Natural killer cell (primary cell): ENCODE data around the gene PHETA1. TPM values are rescaled to one million over a fixed set of nuclear protein-coding genes. Genes with fewer than 3 reads are reported as not detected.

Source experiments
- ATAC-seq, 3 donors: fragments of 150-1000 bp in 2 of 3; fragments of 200-7000 bp in 1 of 3; cut with Tn5 transposase; 1 replicate in 1 of 3; 2 replicates in 2 of 3; pipeline ENCODE4 v1.10.0; 2021; ENCODE audit warnings: mild to moderate bottlenecking in 2 of 3, moderate library complexity in 2 of 3
- DNase-seq, 2 donors: peaks; one replicate each; pipeline versions ENCODE4 v3.0.0 to v3.0.0-alpha.2; 2013 to 2021; ENCODE audit warnings: mixed read lengths in 1 of 2
- H3K27ac ChIP-seq: one replicate; pipeline ENCODE4 v1.5.1; 2013; ENCODE audit warnings: mild to moderate bottlenecking, low read length
- H3K27me3 ChIP-seq: one replicate; pipeline ENCODE4 v1.6.1; 2013; ENCODE audit warnings: low read length; ENCODE audit not compliant: control insufficient read depth, insufficient read depth
- H3K36me3 ChIP-seq: one replicate; pipeline ENCODE4 v1.6.1; 2013; ENCODE audit warnings: low read length; ENCODE audit not compliant: control insufficient read depth, insufficient read depth
- H3K4me1 ChIP-seq: one replicate; pipeline ENCODE4 v1.6.1; 2013; ENCODE audit warnings: low read length; ENCODE audit not compliant: control insufficient read depth, insufficient read depth
- H3K4me3 ChIP-seq: one replicate; pipeline ENCODE4 v1.5.1; 2013; ENCODE audit warnings: low read length
- H3K9me3 ChIP-seq: one replicate; pipeline ENCODE4 v1.6.1; 2013; ENCODE audit warnings: low read length; ENCODE audit not compliant: control insufficient read depth, insufficient read depth
- H3K27ac Mint-ChIP-seq, 2 donors: one replicate each; pipeline ENCODE4 v1.8.0; 2022; ENCODE audit warnings: mild to moderate bottlenecking in 2 of 2, mixed read lengths in 2 of 2, moderate library complexity in 1 of 2
- H3K27me3 Mint-ChIP-seq, 2 donors: one replicate each; pipeline ENCODE4 v1.8.0; 2022; ENCODE audit warnings: low read depth in 2 of 2, mixed read lengths in 2 of 2
- H3K36me3 Mint-ChIP-seq: one replicate; pipeline ENCODE4 v1.8.0; 2022; ENCODE audit warnings: mixed read lengths
- H3K4me1 Mint-ChIP-seq, 2 donors: one replicate each; pipeline ENCODE4 v1.8.0; 2022; ENCODE audit warnings: mixed read lengths in 2 of 2
- H3K4me3 Mint-ChIP-seq: one replicate; pipeline ENCODE4 v1.8.0; 2022; ENCODE audit warnings: mild to moderate bottlenecking, moderate library complexity, mixed read lengths
- H3K9me3 Mint-ChIP-seq, 2 donors: one replicate each; pipeline ENCODE4 v1.8.0; 2022; ENCODE audit warnings: mixed read lengths in 2 of 2
- WGBS: methylation state at CpG from one replicate; pipeline ENCODE4 v1.1.7; 2013; ENCODE audit warnings: missing lambda C conversion rate; ENCODE audit not compliant: insufficient coverage; 5-methylcytosine and 5-hydroxymethylcytosine counted together
- intact Hi-C: fragments of 100-400 bp; cut with micrococcal nuclease; formaldehyde crosslinking; loops from one replicate; pipeline ENCODE4 v1.14.2; 2022
- total RNA-seq, 4 donors: library from RNA; stranded (reverse); fragments of 120-200 nt in 1 of 4; gene quantifications; one replicate each; pipeline versions ENCODE4 v1.2.3 to v1.2.4, GENCODE V29; 2013 to 2022
- TF ChIP-seq, protein P1 (sequence below): fragments of 200-600 bp; IDR thresholded peaks from one replicate; pipeline ENCODE4 v1.8.0; 2022; ENCODE audit warnings: antibody characterized with exemption

PHETA1 gene
- total RNA-seq, 3 donors from 2014 or later (not counting 1 experiment from before 2014, with no cell fraction given), result 3.4 to 3.8 (median 3.5) TPM

DNA sequence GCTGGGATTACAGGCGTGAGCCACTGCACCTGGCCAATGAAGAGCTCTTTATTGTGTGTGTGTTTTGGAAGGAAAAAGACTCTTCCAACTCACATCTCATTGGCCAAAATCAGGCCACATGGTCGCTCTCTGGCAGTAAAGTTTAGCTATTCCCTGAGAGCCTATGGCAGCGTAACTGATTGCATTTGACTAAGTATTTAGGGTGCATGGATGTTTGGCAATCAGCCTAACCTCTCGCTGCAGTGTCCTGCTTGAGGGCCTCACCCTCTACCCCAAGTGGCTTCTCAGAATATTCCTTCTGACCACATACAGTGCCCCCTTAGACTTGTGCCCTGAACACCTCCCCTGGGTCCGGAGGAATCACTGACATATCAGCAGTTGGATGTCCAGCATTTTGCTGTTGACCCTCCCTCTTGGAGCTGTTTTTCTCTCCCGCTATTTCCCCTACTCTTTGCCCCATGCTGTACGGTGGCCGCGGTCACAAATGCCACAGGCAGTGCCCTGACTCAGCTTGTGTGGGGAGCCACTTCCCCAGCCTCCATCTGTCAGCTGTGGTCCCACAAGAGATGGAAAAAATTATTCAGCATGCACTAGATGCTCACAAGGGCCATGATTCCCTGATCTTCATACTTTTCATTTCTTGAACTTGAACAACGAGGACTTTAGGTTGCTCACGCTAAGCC lies 9.5 kb downstream of the PHETA1 start:
- Mint-ChIP-seq H3K36me3 (no peaks in the 10 kb centered on the region), H3K27me3 (peaks cover 4 to 6% of the 10 kb centered on the region in 2 donors), H3K27ac (peak overlapping the region in 1 of 2 donors; percentile 66), H3K4me1 (peaks cover 22 to 30% of the 10 kb centered on the region in 2 donors), H3K9me3 (no peaks in the 10 kb centered on the region), H3K4me3 (no peak overlapping the region)
- H3K9me3 ChIP-seq, result no peaks in the 10 kb centered on the region
- H3K4me3 ChIP-seq, result no peak overlapping the region
- no peak overlapping the region for H3K27ac ChIP-seq
- no peak for DNase-seq
- 27% methylated on average over 11 of the region's 11 CpGs for WGBS
- peak; percentile 44 to 60 (median 60) for ATAC-seq
- TF ChIP-seq, protein P1, sequence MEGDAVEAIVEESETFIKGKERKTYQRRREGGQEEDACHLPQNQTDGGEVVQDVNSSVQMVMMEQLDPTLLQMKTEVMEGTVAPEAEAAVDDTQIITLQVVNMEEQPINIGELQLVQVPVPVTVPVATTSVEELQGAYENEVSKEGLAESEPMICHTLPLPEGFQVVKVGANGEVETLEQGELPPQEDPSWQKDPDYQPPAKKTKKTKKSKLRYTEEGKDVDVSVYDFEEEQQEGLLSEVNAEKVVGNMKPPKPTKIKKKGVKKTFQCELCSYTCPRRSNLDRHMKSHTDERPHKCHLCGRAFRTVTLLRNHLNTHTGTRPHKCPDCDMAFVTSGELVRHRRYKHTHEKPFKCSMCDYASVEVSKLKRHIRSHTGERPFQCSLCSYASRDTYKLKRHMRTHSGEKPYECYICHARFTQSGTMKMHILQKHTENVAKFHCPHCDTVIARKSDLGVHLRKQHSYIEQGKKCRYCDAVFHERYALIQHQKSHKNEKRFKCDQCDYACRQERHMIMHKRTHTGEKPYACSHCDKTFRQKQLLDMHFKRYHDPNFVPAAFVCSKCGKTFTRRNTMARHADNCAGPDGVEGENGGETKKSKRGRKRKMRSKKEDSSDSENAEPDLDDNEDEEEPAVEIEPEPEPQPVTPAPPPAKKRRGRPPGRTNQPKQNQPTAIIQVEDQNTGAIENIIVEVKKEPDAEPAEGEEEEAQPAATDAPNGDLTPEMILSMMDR, result no peak
- H3K4me1 ChIP-seq, result peaks cover 37% of the 10 kb centered on the region
- no peaks in the 10 kb centered on the region for H3K36me3 ChIP-seq
- no peaks in the 10 kb centered on the region for H3K27me3 ChIP-seq
- intact Hi-C loops, result no loop called here

DNA sequence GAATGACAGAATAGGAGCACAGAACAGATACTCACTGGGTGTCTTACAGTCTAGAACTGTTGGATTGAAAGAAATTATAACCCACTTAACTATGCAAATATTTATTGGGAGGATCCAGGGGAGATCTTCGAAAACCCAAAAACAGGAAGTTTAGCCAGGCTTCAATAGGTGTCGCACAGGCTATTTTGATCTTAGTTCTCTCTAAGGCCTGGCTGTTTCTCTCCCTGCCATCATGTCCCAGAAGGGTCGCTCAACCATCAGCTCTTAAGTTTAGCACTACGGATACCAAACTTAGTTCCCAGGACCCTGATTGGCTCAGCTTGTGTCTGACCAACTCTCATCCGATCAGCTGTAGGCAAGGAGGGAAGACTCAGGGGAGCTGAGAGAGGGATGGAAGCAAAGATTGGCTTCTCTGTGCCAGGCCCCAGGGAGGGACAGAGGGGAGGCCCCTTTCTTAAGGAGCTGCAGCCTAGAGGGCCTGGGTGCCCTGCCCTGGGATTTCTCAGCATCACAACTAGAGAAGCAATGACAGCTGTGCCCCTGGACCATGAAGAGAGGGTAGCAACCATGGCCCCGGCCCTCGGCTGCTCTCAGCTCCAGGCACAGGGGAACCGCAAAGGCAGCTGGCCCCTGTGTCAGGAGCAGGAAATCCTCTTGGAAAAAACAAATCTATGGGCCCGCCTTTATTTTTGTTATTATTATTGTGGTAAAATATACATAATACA lies 13.5 kb downstream of the PHETA1 start:
- no peak for ATAC-seq
- TF ChIP-seq, protein P1, result no peak
- no peaks in the 10 kb centered on the region for H3K36me3 Mint-ChIP-seq
- intact Hi-C loops, result no loop called here
- no peak overlapping the region for H3K4me3 ChIP-seq
- H3K27me3 ChIP-seq, result no peaks in the 10 kb centered on the region
- no peak for DNase-seq
- H3K4me1 Mint-ChIP-seq, result peaks cover 12% of the 10 kb centered on the region in 2 donors
- no peak overlapping the region for H3K27ac Mint-ChIP-seq
- 63% methylated on average over 8 of the region's 9 CpGs for WGBS
- H3K9me3 ChIP-seq, result no peaks in the 10 kb centered on the region
- peaks cover 21% of the 10 kb centered on the region for H3K4me1 ChIP-seq
- peaks cover 4 to 6% of the 10 kb centered on the region in 2 donors for H3K27me3 Mint-ChIP-seq
- no peak overlapping the region for H3K4me3 Mint-ChIP-seq
- H3K27ac ChIP-seq, result peak overlapping the region; percentile 65
- H3K36me3 ChIP-seq, result no peaks in the 10 kb centered on the region
- H3K9me3 Mint-ChIP-seq, result no peaks in the 10 kb centered on the region

DNA sequence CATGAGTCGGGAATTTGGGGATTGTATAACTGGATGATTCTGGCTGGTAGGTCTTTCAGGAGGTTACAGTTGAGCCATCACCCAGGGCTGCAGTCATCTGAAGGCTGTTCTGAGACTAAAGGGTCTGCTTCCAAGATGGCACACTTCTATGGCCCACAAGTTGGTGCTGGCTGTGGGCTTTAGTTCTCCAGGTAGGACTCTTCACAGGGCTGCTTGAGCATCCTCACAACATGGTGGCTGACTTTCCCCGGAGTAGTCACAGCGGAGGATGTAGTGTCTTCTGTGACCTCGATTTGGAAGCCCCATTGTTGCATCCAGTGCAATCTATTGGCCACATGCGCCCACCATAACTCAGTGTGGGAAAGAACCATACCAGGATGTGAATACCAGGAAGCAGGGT lies 14.4 kb downstream of the PHETA1 start:
- H3K36me3 Mint-ChIP-seq, result no peaks in the 10 kb centered on the region

More for the DNA sequence above, 14.4 kb downstream of the PHETA1 start:
- TF ChIP-seq, protein P1, result no peak
- H3K9me3 Mint-ChIP-seq, result no peaks in the 10 kb centered on the region
- no peak overlapping the region for H3K27ac ChIP-seq
- no peaks in the 10 kb centered on the region for H3K9me3 ChIP-seq
- ATAC-seq (no peak), DNase-seq (no peak)
- no peaks in the 10 kb centered on the region for H3K36me3 ChIP-seq
- H3K4me1 ChIP-seq, result peaks cover 13% of the 10 kb centered on the region
- H3K27me3 Mint-ChIP-seq, result peaks cover under 1 to 2% of the 10 kb centered on the region in 2 donors
- WGBS, result 93% methylated on average over 5 of the region's 5 CpGs
- no peak overlapping the region for H3K27ac Mint-ChIP-seq
- peaks cover 3% of the 10 kb centered on the region in 2 donors for H3K4me1 Mint-ChIP-seq
- intact Hi-C loops, result no loop called here
- no peaks in the 10 kb centered on the region for H3K27me3 ChIP-seq
- no peak overlapping the region for H3K4me3 ChIP-seq
- H3K4me3 Mint-ChIP-seq, result no peak overlapping the region
